Adrenal gland (tissue), 12 donors: ENCODE results near the gene ENO1. TPM values are rescaled to one million over a fixed set of nuclear protein-coding genes. Genes with fewer than 3 reads are reported as not detected.

Experiments
- DNase-seq, 7 donors: peaks; one replicate each; pipeline ENCODE4 v3.0.0-alpha.2; 2019 to 2020
- H3K27ac ChIP-seq, 5 donors: fragments of 200-600 bp; sonication (generic) in 4 of 5; 1 replicate in 3 of 5; 2 replicates in 2 of 5; pipeline versions ENCODE4 v1.5.1 to v1.8.0; 2016 to 2020; ENCODE audit warnings: mild to moderate bottlenecking in 1 of 5
- H3K27me3 ChIP-seq: fragments of 200-600 bp; 2 replicates; pipeline ENCODE4 v1.8.0; 2021
- H3K36me3 ChIP-seq, 2 donors: fragments of 200-600 bp; replicated peaks in 1 of 2; 1 replicate in 1 of 2; 2 replicates in 1 of 2; pipeline versions ENCODE4 v1.5.1 to v1.8.0; 2018 to 2022
- H3K4me1 ChIP-seq, 2 donors: fragments of 200-600 bp; replicated peaks in 1 of 2; 1 replicate in 1 of 2; 2 replicates in 1 of 2; pipeline versions ENCODE4 v1.5.1 to v1.8.0; 2018 to 2021
- H3K4me3 ChIP-seq, 4 donors: fragments of 200-600 bp; sonication (generic) in 3 of 4; one replicate each; pipeline ENCODE4 v1.5.1; 2016 to 2018
- H3K9me3 ChIP-seq, 3 donors: fragments of 200-600 bp; sonication (generic) in 1 of 3; replicated peaks in 1 of 3; 1 replicate in 2 of 3; 2 replicates in 1 of 3; pipeline versions ENCODE4 v1.5.1 to v1.8.0; 2016 to 2021
- CTCF ChIP-seq, 6 experiments: fragments of 450-650 bp in 4 of 6; fragments of 200-600 bp in 2 of 6; sonication (generic) in 1 of 6; IDR thresholded peaks; 1 replicate in 5 of 6; 2 replicates in 1 of 6; pipeline versions ENCODE4 v1.5.1 to v1.8.0; 2016 to 2021; ENCODE audit warnings: antibody characterized with exemption in 6 of 6, mild to moderate bottlenecking in 2 of 6, moderate library complexity in 1 of 6
- POLR2A ChIP-seq, 2 donors: fragments of 450-650 bp; IDR thresholded peaks; one replicate each; pipeline ENCODE4 v1.6.1; 2017; ENCODE audit warnings: antibody characterized with exemption in 2 of 2, mild to moderate bottlenecking in 2 of 2, moderate library complexity in 1 of 2
- WGBS, 4 donors: extraction: QIAGEN DNeasy Blood & Tissue Kit in 2 of 4; methylation state at CpG; one replicate each; pipeline versions ENCODE4 v1.1.5 to v1.1.7; 2013 to 2017; 5-methylcytosine and 5-hydroxymethylcytosine counted together
- intact Hi-C, 2 donors: fragments of 100-400 bp; cut with DNase I; formaldehyde crosslinking; loops; one replicate each; pipeline versions ENCODE4 v1.14.1 to v1.15.0; 2022 to 2023
- polyA plus RNA-seq, 3 donors: library from polyadenylated mRNA; stranded (reverse); fragments of 200-250 nt in 2 of 3; fragments of 350-450 nt in 1 of 3; fragmentation: Illumina TruSeq in 1 of 3; extraction: RNeasy Lipid Tissue Mini Kit (QIAGEN cat#74804) in 1 of 3; gene quantifications; one replicate each; pipeline ENCODE4 v1.2.3, GENCODE V29; 2013 to 2014
- total RNA-seq, 9 donors: library from RNA; depleted of rRNA in 4 of 9; stranded (reverse); fragments of >200 nt in 4 of 9; fragments of 120-200 nt in 1 of 9; fragmentation: NEBNext Ultra II Directional in 1 of 9; extraction: Animal tissue kit (Norgen Biotek cat#: 25700) in 1 of 9; gene quantifications; one replicate each; pipeline versions ENCODE4 v1.1.0 to v1.2.4, GENCODE V29; 2013 to 2023
- donor health status: healthy with polysubstance abuse.
- donor health status: Bipolar disorder and iron deficiency.
- donor health status: DM: yes; HTN: yes; CAD: no.
- donor health status: DM: no; HTN: no; CAD: no.
- donor health status: DM: no; HTN: no; CAD: no.
- donor health status: DM: yes; HTN: yes; CAD: no.

Gene ENO1
- total and polyA plus RNA-seq, 12 donors = 142 to 819 (median 581) TPM

GRCh38 chr1:8848663-8849386 lies 29.7 kb downstream of the ENO1 start:
- peaks cover 0 to 4% of the 10 kb centered on the region in 2 donors for H3K4me1 ChIP-seq
- H3K27ac ChIP-seq = peak overlapping the region in 4 of 5 donors; percentile 39 to 80 (median 61)
- DNase-seq = peak; percentile 94 to 97 (median 97)
- TF ChIP-seq POLR2A (IDR thresholded peaks at IDR 0.05) (peak in 1 of 2 donors; percentile 47), CTCF (IDR thresholded peaks at IDR 0.05) (peak; percentile 87 to 99 (median 96))
- no peaks in the 10 kb centered on the region for H3K27me3 ChIP-seq
- H3K36me3 ChIP-seq = no peaks in the 10 kb centered on the region
- no peak overlapping the region for H3K4me3 ChIP-seq
- H3K9me3 ChIP-seq = no peaks in the 10 kb centered on the region
- intact Hi-C loops = loop anchor here (10.0 kb wide), 3 partner anchors 114 to 284 kb away; no protein-coding TSS in a partner anchor
- WGBS, 4 donors = 26 to 65% (median 34%) methylated on average over 8 to 19 of the region's 19 CpGs

- TF ChIP-seq POLR2A (IDR thresholded peaks at IDR 0.05) (no peak), CTCF (IDR thresholded peaks at IDR 0.05) (no peak)
These were observed 30.5 kb downstream of the ENO1 start for GRCh38 chr1:8847990-8848389.

GRCh38 chr1:8846263-8846662 lies 32.2 kb downstream of the ENO1 start:
- WGBS, 4 donors = 36 to 49% (median 37%) methylated on average over 4 of the region's 4 CpGs
- DNase-seq = peak in 1 of 7 donors; percentile 25
- Histone ChIP-seq H3K4me3 (no peak overlapping the region), H3K9me3 (no peaks in the 10 kb centered on the region), H3K27me3 (no peaks in the 10 kb centered on the region), H3K36me3 (no peaks in the 10 kb centered on the region), H3K27ac (no peak overlapping the region), H3K4me1 (peaks cover 0 to 4% of the 10 kb centered on the region in 2 donors)
- intact Hi-C loops = loop anchor here (10.0 kb wide), 3 partner anchors 111 to 281 kb away; no protein-coding TSS in a partner anchor
- no peak for TF ChIP-seq POLR2A (IDR thresholded peaks at IDR 0.05)
- no peak for TF ChIP-seq CTCF (IDR thresholded peaks at IDR 0.05)

More at GRCh38 chr1:8847990-8848389, 30.5 kb downstream of the ENO1 start:
- intact Hi-C loops = loop anchor here (10.0 kb wide), 3 partner anchors 113 to 283 kb away; no protein-coding TSS in a partner anchor
- peak overlapping the region in 3 of 5 donors; percentile 43 to 80 (median 79) for H3K27ac ChIP-seq
- H3K27me3 ChIP-seq = no peaks in the 10 kb centered on the region
- H3K4me3 ChIP-seq = no peak overlapping the region
- no peaks in the 10 kb centered on the region for H3K9me3 ChIP-seq
- H3K36me3 ChIP-seq = no peaks in the 10 kb centered on the region
- WGBS, 4 donors = 52 to 100% (median 68%) methylated on average over 2 to 5 of the region's 5 CpGs
- H3K4me1 ChIP-seq = peaks cover 0 to 4% of the 10 kb centered on the region in 2 donors
- DNase-seq = no peak

- Histone ChIP-seq H3K4me3 (no peak overlapping the region), H3K9me3 (no peaks in the 10 kb centered on the region), H3K4me1 (peaks cover 0 to 4% of the 10 kb centered on the region in 2 donors), H3K27ac (no peak overlapping the region), H3K36me3 (no peaks in the 10 kb centered on the region), H3K27me3 (no peaks in the 10 kb centered on the region)
- WGBS, 4 donors = 88 to 93% (median 91%) methylated on average over 21 of the region's 21 CpGs
- TF ChIP-seq CTCF (IDR thresholded peaks at IDR 0.05) = no peak
- TF ChIP-seq POLR2A (IDR thresholded peaks at IDR 0.05) = no peak
- no peak for DNase-seq
- intact Hi-C loops = loop anchor here (10.0 kb wide), 3 partner anchors 111 to 281 kb away; no protein-coding TSS in a partner anchor
These were observed 33.1 kb downstream of the ENO1 start for GRCh38 chr1:8845104-8846097.
